ENCODE data around the gene PRND. TPM values are rescaled to one million over a fixed set of nuclear protein-coding genes. Genes with fewer than 3 reads are reported as not detected.
"Not testable (repeated sequence)": the region's sequence is repeated elsewhere in the genome, so short reads cannot be mapped to it uniquely, and the experiment has no call there.

Gene PRND
- total RNA-seq, 2 experiments from 2014 or later, result not detected

GRCh38 chr20:4771004-4771403 lies 49.3 kb downstream of the PRND start:
- POLR2A ChIA-PET, result no interaction called here
- H3K36me3 Mint-ChIP-seq, result peaks cover 11% of the 10 kb centered on the region

GRCh38 chr20:4772132-4772531 lies 50.4 kb downstream of the PRND start:
- DNase-seq, result no peak
- Mint-ChIP-seq H3K27me3 (no peaks in the 10 kb centered on the region), H3K4me3 (no peak overlapping the region), H3K36me3 (peaks cover 11% of the 10 kb centered on the region), H3K9me3 (peaks cover 21% of the 10 kb centered on the region), H3K4me1 (ENCODE audit: low read depth) (no peaks in the 10 kb centered on the region), H3K27ac (no peak overlapping the region)
- ChIA-PET CTCF (no interaction called here), POLR2A (no interaction called here)
- intact Hi-C loops (cut with micrococcal nuclease), result no loop called here

More at GRCh38 chr20:4771004-4771403, 49.3 kb downstream of the PRND start:
- DNase-seq, result no peak
- peaks cover 21% of the 10 kb centered on the region for H3K9me3 Mint-ChIP-seq
- CTCF ChIA-PET, result interaction anchor here (0.6 to 1.5 kb wide), 2 partner anchors 12 to 533 kb away, joined by 3 read pairs; no protein-coding TSS in a partner anchor
- H3K27me3 Mint-ChIP-seq, result no peaks in the 10 kb centered on the region
- no peak overlapping the region for H3K4me3 Mint-ChIP-seq
- H3K27ac Mint-ChIP-seq, result no peak overlapping the region
- no peaks in the 10 kb centered on the region for H3K4me1 Mint-ChIP-seq (ENCODE audit: low read depth)
- intact Hi-C loops (cut with micrococcal nuclease), result no loop called here

GRCh38 chr20:4773014-4773413 lies 51.3 kb downstream of the PRND start:
- H3K27ac Mint-ChIP-seq; H3K4me3 Mint-ChIP-seq; intact Hi-C loops (cut with micrococcal nuclease); DNase-seq; POLR2A ChIA-PET; H3K4me1 Mint-ChIP-seq (ENCODE audit: low read depth); H3K27me3 Mint-ChIP-seq: not testable (repeated sequence)
- peaks cover 21% of the 10 kb centered on the region for H3K9me3 Mint-ChIP-seq
- CTCF ChIA-PET, result interaction anchor here (0.5 kb wide), 1 partner anchor 183 kb away, joined by 3 read pairs; no protein-coding TSS in a partner anchor
- peaks cover 11% of the 10 kb centered on the region for H3K36me3 Mint-ChIP-seq

GRCh38 chr20:4773736-4774135 lies 52.0 kb downstream of the PRND start:
- intact Hi-C loops (cut with micrococcal nuclease), result no loop called here

GRCh38 chr20:4774207-4774606 lies 52.5 kb downstream of the PRND start:
- DNase-seq, result no peak
- H3K27ac Mint-ChIP-seq, result no peak overlapping the region
- POLR2A ChIA-PET, result no interaction called here
- peaks cover 11% of the 10 kb centered on the region for H3K36me3 Mint-ChIP-seq
- intact Hi-C loops (cut with micrococcal nuclease), result no loop called here
- no peak overlapping the region for H3K4me3 Mint-ChIP-seq
- H3K4me1 Mint-ChIP-seq (ENCODE audit: low read depth), result no peaks in the 10 kb centered on the region
- peaks cover 21% of the 10 kb centered on the region for H3K9me3 Mint-ChIP-seq
- no peaks in the 10 kb centered on the region for H3K27me3 Mint-ChIP-seq
- CTCF ChIA-PET, result no interaction called here

More at GRCh38 chr20:4773736-4774135, 52.0 kb downstream of the PRND start:
- ChIA-PET POLR2A (no interaction called here), CTCF (interaction anchor here (0.5 kb wide), 1 partner anchor 182 kb away, joined by 3 read pairs; no protein-coding TSS in a partner anchor)
- Mint-ChIP-seq H3K4me1 (ENCODE audit: low read depth) (no peaks in the 10 kb centered on the region), H3K27ac (no peak overlapping the region), H3K9me3 (peaks cover 21% of the 10 kb centered on the region), H3K36me3 (peaks cover 11% of the 10 kb centered on the region), H3K27me3 (no peaks in the 10 kb centered on the region), H3K4me3 (no peak overlapping the region)
- DNase-seq, result no peak

- Mint-ChIP-seq H3K36me3 (peaks cover 11% of the 10 kb centered on the region), H3K4me1 (ENCODE audit: low read depth) (no peaks in the 10 kb centered on the region), H3K4me3 (no peak overlapping the region), H3K9me3 (peaks cover 18% of the 10 kb centered on the region), H3K27ac (no peak overlapping the region), H3K27me3 (no peaks in the 10 kb centered on the region)
- ChIA-PET CTCF (interaction anchor here (0.6 to 0.7 kb wide), 2 partner anchors 163 to 310 kb away, joined by 3 read pairs; no protein-coding TSS in a partner anchor), POLR2A (interaction anchor here (1.0 kb wide), 1 partner anchor 298 kb away, joined by 3 read pairs; no protein-coding TSS in a partner anchor)
- intact Hi-C loops (cut with micrococcal nuclease), result no loop called here
- DNase-seq, result no peak
Measured at GRCh38 chr20:4775322-4776078, 53.8 kb downstream of the PRND start.

- intact Hi-C loops (cut with micrococcal nuclease), result no loop called here
- ChIA-PET POLR2A (interaction anchor here (1.0 kb wide), 1 partner anchor 297 kb away, joined by 3 read pairs; no protein-coding TSS in a partner anchor), CTCF (interaction anchor here (1.0 kb wide), 1 partner anchor 36 kb away, joined by 3 read pairs; no protein-coding TSS in a partner anchor)
- DNase-seq, result no peak
- Mint-ChIP-seq H3K27ac (no peak overlapping the region), H3K4me3 (no peak overlapping the region), H3K36me3 (peaks cover 9% of the 10 kb centered on the region), H3K4me1 (ENCODE audit: low read depth) (peaks cover 2% of the 10 kb centered on the region), H3K9me3 (peaks cover 12% of the 10 kb centered on the region), H3K27me3 (no peaks in the 10 kb centered on the region)
Measured at GRCh38 chr20:4776079-4776630, 54.4 kb downstream of the PRND start.

Other genes with a start within 250 kb of the PRND start
- 10 to 100 TPM; 53.2 to 54.6 TPM for gene PRNP, start 35.5 kb upstream of the PRND start, total RNA-seq
- 10 to 100 TPM; 44.6 to 46.1 TPM for gene RASSF2, start 101.7 kb downstream of the PRND start, total RNA-seq

All from activated CD4-positive, alpha-beta memory T cell treated with anti-CD3 and anti-CD28 coated beads for 36 hours (primary cell).